SK-N-SH (cell line): ENCODE results near the gene PTAR1. TPM values are rescaled to one million over a fixed set of nuclear protein-coding genes. Genes with fewer than 3 reads are reported as not detected.

Source experiments
- CTCF ChIP-seq: fragments of 200-600 bp; sonication (generic); IDR thresholded peaks from 2 replicates; pipeline ENCODE4 v1.6.1; 2017; ENCODE audit warnings: antibody characterized with exemption, mild to moderate bottlenecking, moderate library complexity
- EP300 ChIP-seq, 2 experiments: IDR thresholded peaks; 2 replicates each; pipeline versions ENCODE4 v1.4.0 to v1.6.1; 2012; ENCODE audit warnings: borderline replicate concordance in 1 of 2, low read depth in 1 of 2, low read length in 1 of 2
- EZH2phosphoT487 ChIP-seq: fragments of 200-600 bp; sonication (generic); IDR thresholded peaks from 2 replicates; pipeline ENCODE4 v1.6.1; 2017; ENCODE audit warnings: low read depth, mixed run types, mild to moderate bottlenecking, antibody characterized with exemption, moderate library complexity, borderline replicate concordance
- FOXJ3 ChIP-seq: sonication (generic); formaldehyde crosslinking; IDR thresholded peaks from 2 replicates; pipeline ENCODE4 v1.5.1; 2020; ENCODE audit warnings: mild to moderate bottlenecking, missing genetic modification reagents
- FOXM1 ChIP-seq: IDR thresholded peaks from 2 replicates; pipeline ENCODE4 v1.4.0; 2012; ENCODE audit warnings: low read depth, mild to moderate bottlenecking
- IRF3 ChIP-seq: fragments of 150-350 bp; IDR thresholded peaks from 2 replicates; pipeline ENCODE4 v1.6.1; 2016; ENCODE audit warnings: mild to moderate bottlenecking, low read depth, low read length
- MEF2A ChIP-seq: IDR thresholded peaks from 2 replicates; pipeline ENCODE4 v1.4.0; 2012; ENCODE audit warnings: low read depth, borderline replicate concordance
- NFIC ChIP-seq: IDR thresholded peaks from 2 replicates; pipeline ENCODE4 v1.4.0; 2012; ENCODE audit warnings: borderline replicate concordance
- NRF1 ChIP-seq: IDR thresholded peaks from 2 replicates; pipeline ENCODE4 v1.6.1; 2012; ENCODE audit warnings: low read depth, mild to moderate bottlenecking, low read length
- PBX3 ChIP-seq: IDR thresholded peaks from 2 replicates; pipeline ENCODE4; 2012
- POLR2AphosphoS5 ChIP-seq: IDR thresholded peaks from 2 replicates; pipeline ENCODE4 v1.6.1; 2012; ENCODE audit warnings: low read depth, low read length
- RCOR1 ChIP-seq: fragments of 150-350 bp; IDR thresholded peaks from 2 replicates; pipeline ENCODE4 v1.6.1; 2017; ENCODE audit warnings: antibody characterized with exemption, low read length
- TCF12 ChIP-seq: IDR thresholded peaks from 2 replicates; pipeline ENCODE4 v1.4.0; 2012
- TEAD4 ChIP-seq: IDR thresholded peaks from 2 replicates; pipeline ENCODE4 v1.4.0; 2012; ENCODE audit warnings: mild to moderate bottlenecking, borderline replicate concordance; ENCODE audit not compliant: insufficient read depth
- USF1 ChIP-seq: IDR thresholded peaks from 2 replicates; pipeline ENCODE4 v1.4.0; 2012; ENCODE audit warnings: low read depth, borderline replicate concordance
- polyA plus RNA-seq, 3 experiments: library from polyadenylated mRNA; depleted of rRNA; stranded (reverse); fragments of >200 nt; gene quantifications; 2 replicates each; pipeline ENCODE4 v1.2.3, GENCODE V29; 2012

PTAR1 gene
- polyA plus RNA-seq, 1 of the 3 experiments (the other 2 are of a cell fraction), result 4.7 TPM

- TF ChIP-seq RCOR1, result no peak
- peak; percentile 44; the same call in 1 of the 2 replicates for TF ChIP-seq TCF12
- peak; percentile 7; the same call in 1 of the 2 replicates for TF ChIP-seq NRF1
- TF ChIP-seq PBX3, result peak; percentile 77
- TF ChIP-seq FOXJ3, result peak; percentile 57; the same call in 1 of the 2 replicates
- TF ChIP-seq POLR2AphosphoS5, result no peak; the same call in 1 of the 2 replicates
- no peak for TF ChIP-seq FOXM1
- no peak for TF ChIP-seq MEF2A
- TF ChIP-seq TEAD4, result peak; percentile 63; the same call in 1 of the 2 replicates
- TF ChIP-seq IRF3, result no peak
- peak; percentile 86 for TF ChIP-seq CTCF
- no peak for TF ChIP-seq USF1
- TF ChIP-seq EZH2phosphoT487, result no peak
- TF ChIP-seq EP300 (IDR thresholded peaks at IDR 0.05; ENCODE audit: borderline replicate concordance in 1 of 2, low read depth in 1 of 2, low read length in 1 of 2), result no peak; a peak in 1 of 4 replicates
- TF ChIP-seq NFIC, result no peak
These were observed 87.1 kb downstream of the PTAR1 start (continued) for GRCh38 chr9:69672596-69673310.
